Measurements from ENCODE around the gene SETD1B. TPM values are rescaled to one million over a fixed set of nuclear protein-coding genes. Genes with fewer than 3 reads are reported as not detected.

Gene SETD1B
- total RNA-seq, 4 donors from 2014 or later = 3.7 to 10.4 (median 6.6) TPM

DNA sequence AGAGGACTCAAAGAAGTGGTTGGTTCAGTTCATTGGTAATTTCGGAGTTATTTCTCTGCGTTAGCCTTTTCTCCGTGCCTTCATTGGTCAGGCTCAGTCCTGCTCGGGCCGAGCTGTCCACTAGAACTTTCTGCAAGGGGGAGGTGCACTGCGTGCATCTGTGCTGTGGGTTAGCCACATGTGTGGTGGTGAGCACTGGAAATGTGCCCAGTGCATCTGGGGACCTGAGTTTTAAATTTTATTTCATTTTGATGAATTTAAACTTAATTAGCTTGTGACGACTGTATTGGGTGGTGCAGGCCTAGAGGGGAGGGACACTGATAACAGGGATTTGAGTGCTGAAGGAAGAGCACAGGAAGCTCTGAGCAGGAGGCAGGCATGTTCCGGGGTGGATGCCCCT is 24.5 kb downstream of the SETD1B start:
- no peak for DNase-seq (ENCODE audit: low spot score)

GRCh38 chr12:121828826-121829225 is 25.0 kb downstream of the SETD1B start:
- no peak for ATAC-seq (ENCODE audit: low FRiP score)
- TF ChIP-seq CTCF (IDR thresholded peaks at IDR 0.05) = no peak
- no peak for DNase-seq (ENCODE audit: low spot score)

More for the DNA sequence above, 24.5 kb downstream of the SETD1B start:
- TF ChIP-seq CTCF (IDR thresholded peaks at IDR 0.05) = no peak
- no peak for ATAC-seq (ENCODE audit: low FRiP score)

DNA sequence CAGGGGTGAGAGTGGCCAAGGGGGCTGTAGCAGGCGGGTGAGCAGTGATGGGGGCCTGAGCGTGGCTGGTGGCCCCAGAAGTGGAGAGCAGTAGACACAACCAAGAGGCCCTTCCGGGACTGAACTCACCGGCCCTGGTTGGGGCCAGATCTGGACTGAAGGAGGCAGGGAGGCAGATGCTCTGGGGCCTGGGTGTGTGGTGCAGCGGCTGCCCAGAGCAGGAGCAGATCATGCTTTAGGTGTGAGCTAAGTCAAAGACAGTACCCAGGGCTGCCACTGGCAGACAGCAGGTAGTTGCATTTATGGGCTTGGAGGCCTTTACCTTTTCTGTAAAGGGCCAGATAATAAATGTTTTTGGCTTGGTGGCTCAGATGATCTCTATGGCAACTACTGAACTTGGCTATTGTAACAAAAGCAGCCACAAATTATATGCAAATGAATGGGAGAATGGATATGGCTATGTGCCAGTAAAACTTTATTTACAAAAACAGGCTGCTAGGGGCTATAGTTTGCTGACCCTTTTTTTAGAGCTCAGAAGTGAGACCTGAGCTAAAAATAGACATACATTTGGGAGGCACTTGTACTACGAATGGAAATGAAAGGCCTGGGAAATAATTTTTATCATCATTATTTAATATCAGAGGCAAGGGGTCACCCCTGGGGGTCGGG is 25.6 kb downstream of the SETD1B start:
- ATAC-seq (ENCODE audit: low FRiP score) (no peak), DNase-seq (ENCODE audit: low spot score) (no peak)
- no peak for TF ChIP-seq CTCF (IDR thresholded peaks at IDR 0.05)

DNA sequence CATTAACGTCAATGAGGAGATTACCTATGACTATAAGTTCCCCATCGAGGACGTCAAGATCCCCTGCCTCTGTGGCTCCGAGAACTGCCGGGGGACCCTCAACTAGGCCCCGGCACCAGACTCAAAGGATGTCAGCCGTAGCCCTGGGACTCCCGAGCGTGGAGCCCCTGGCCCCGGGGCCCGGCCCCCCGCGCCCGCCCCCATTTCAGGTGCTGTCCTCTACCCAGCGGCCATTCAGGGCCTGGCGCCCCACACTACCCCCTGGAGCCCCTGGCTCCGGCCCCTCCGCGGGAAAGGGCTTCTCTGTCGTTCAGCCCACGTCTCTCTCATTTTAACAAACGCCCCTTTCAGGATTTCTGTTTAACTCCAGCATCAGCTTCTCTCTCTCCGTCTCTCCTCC is 26.3 kb downstream of the SETD1B start:
- no peak for TF ChIP-seq CTCF (IDR thresholded peaks at IDR 0.05)
- DNase-seq (ENCODE audit: low spot score) = no peak
- ATAC-seq (ENCODE audit: low FRiP score) = no peak

- no peak for DNase-seq (ENCODE audit: low spot score)
- no peak for TF ChIP-seq CTCF (IDR thresholded peaks at IDR 0.05)
- no peak for ATAC-seq (ENCODE audit: low FRiP score)
Measured at GRCh38 chr12:121830588-121831265, 26.9 kb downstream of the SETD1B start.

- ATAC-seq (ENCODE audit: low FRiP score) = no peak
- no peak for TF ChIP-seq CTCF (IDR thresholded peaks at IDR 0.05)
Measured at GRCh38 chr12:121831571-121832245, 27.9 kb downstream of the SETD1B start.

More at GRCh38 chr12:121831571-121832245, 27.9 kb downstream of the SETD1B start:
- DNase-seq (ENCODE audit: low spot score) = no peak
